ENCODE measurements around the gene PRPF6. TPM values are rescaled to one million over a fixed set of nuclear protein-coding genes. Genes with fewer than 3 reads are reported as not detected.

Gene PRPF6
- total and polyA plus RNA-seq, 2 of the 13 experiments (the other 11 are each of a cell fraction or from before 2014, with no cell fraction given): 63.7 to 101 TPM

GRCh38 chr20:63978319-63979228 lies 2.4 kb upstream of the PRPF6 start (continued):
- TF ChIP-seq MTF1 (CRISPR knock-in tag; IDR thresholded peaks at IDR 0.05): peak; percentile 78; the same call in 1 of the 2 replicates
- TF ChIP-seq ZNF558 (CRISPR knock-in tag; IDR thresholded peaks at IDR 0.05; ENCODE audit: borderline replicate concordance): peak; percentile 93; the same call in 1 of the 2 replicates
- peak; percentile 95 for TF ChIP-seq CERS6 (CRISPR knock-in tag; IDR thresholded peaks at IDR 0.05)
- peak; percentile 96 for TF ChIP-seq ZNF407 (CRISPR knock-in tag; IDR thresholded peaks at IDR 0.05; ENCODE audit: not compliant biosample characterization)
- peak; percentile 52 for TF ChIP-seq FOXA3 (CRISPR knock-in tag; IDR thresholded peaks at IDR 0.05)
- peak; percentile 58; the same call in 1 of the 2 replicates for TF ChIP-seq BORCS8-MEF2B (CRISPR knock-in tag; IDR thresholded peaks at IDR 0.05)
- peak; percentile 55; the same call in 1 of the 2 replicates for TF ChIP-seq SMAD9 (CRISPR knock-in tag; IDR thresholded peaks at IDR 0.05)
- TF ChIP-seq RBAK (CRISPR knock-in tag; IDR thresholded peaks at IDR 0.05): 0 out of 2 replicates have a peak, but pooled peaks have one; percentile 34
- peak; percentile 86 for TF ChIP-seq THAP9 (CRISPR knock-in tag; IDR thresholded peaks at IDR 0.05; ENCODE audit: borderline replicate concordance)
- TF ChIP-seq ARID4A (CRISPR knock-in tag; IDR thresholded peaks at IDR 0.05; ENCODE audit: borderline replicate concordance): peak; percentile 74

All from HepG2 (cell line).